Stimulated activated CD8-positive, alpha-beta memory T cell treated with anti-CD3 and anti-CD28 coated beads, Interleukin-12 subunit alpha, Interleukin-12 subunit beta, amount 100 ng/mL, for 1 hour (primary cell): ENCODE measurements around the gene FMN2.

Experiments used
- DNase-seq: peaks from one replicate; pipeline ENCODE4 v3.0.0-alpha.2; 2020; ENCODE audit warnings: low read depth

The FMN2 gene

DNA sequence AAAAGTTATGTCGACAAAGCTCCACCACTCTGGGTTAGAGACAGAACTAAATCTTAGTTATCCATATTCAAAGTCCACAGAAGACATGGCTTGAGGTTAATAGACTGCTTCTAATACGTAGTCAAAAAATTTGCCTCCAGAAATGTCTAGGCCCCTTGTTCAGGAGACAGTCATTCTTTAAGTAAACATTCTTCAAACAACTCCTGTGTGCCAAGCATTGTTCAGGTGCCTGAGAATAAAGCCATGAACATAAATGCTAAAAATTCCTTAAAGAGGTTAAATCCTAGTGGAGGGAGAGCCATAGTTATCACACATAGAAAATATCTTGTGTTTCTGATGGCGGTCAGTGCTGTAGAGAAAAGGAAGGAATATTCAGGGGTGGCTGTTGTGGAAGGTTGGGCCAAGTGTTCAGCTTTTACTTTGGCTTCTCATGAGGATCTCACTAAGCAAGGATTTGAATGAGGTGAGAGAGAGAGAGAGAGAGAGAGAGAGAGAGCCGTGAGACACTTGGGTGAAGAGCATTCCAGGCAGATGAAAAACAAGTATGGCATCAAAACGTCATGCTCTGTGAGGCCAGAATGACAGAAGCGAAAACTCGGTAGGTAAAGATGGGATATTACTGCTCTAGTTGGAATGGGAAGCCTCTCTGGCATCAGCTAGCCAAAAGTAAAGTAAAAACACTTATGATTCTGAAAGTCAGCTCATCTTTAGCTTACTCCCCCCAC is 333.2 kb downstream of the FMN2 start:
- no peak for DNase-seq

- no peak for DNase-seq
Measured at GRCh38 chr1:240426051-240426450, 334.4 kb downstream of the FMN2 start.

GRCh38 chr1:240435996-240436566 is 344.4 kb downstream of the FMN2 start:
- DNase-seq = no peak

DNA sequence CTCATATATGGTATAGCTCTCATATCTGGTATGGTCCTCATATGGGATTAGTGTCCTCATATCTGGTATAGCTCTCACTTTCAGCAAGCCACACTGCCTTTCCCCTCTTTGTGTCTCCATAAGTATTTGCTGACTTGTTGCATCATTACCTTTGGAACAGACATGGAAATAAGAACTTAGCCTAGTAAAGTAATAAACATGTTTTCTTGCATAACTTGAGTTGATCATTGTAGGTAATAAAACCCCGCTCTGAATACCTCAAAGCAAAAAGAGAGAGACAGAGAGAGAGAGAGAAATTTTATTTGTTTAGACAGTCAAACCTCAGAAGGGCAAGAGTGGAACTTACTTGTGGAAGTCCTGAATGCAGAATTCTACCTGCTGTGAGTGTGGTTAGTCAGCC is 350.0 kb downstream of the FMN2 start:
- DNase-seq = no peak

GRCh38 chr1:240445369-240445768 is 353.7 kb downstream of the FMN2 start:
- no peak for DNase-seq

DNA sequence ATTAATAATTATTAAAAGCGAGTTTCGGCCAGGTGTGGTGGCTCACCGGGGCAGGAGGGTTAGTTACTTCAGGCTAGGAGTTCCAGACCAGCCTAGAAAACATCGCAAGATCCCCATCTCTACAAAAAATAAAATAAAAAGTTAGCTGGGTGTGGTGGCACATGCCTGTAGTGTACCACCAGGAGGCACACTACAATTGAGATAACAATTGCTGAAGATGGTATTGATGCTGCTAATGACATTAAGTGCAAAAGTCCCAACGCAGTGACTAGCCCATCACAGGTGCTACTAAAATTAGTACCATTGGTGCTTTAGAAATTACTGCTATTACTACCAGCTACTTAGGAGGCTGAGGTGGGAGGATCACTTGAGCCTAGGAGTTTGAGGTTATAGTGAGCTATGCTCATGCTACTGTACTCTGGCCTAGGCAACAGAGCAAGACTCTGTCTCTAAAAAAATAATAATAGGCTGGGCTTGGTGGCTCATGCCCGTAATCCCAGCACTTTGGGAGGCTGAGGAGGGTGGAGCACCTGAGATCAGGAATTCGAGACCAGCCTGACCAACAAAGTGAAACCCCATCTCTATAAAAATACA is 363.6 kb downstream of the FMN2 start:
- no peak for DNase-seq

DNA sequence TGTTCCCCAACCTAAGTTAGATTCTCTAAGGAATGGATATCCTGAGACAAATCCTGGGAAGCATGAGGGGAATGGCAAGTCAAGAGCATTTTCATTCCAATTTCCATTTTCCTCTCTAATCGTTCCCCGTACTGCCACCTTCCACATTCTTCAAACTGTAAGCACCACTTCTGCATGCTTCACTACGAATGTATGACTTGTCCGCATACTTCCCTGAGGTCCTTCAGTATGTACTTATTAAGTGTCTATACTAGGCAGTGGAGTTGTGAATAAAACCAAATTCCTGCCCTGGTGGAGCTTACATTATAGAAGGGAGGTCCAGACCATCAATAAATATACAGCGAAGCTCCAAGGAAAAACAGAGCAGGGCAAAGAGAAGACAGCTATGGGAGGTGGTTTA is 365.5 kb downstream of the FMN2 start:
- no peak for DNase-seq

- no peak for DNase-seq
Measured at GRCh38 chr1:240462277-240462676, 370.6 kb downstream of the FMN2 start.

DNA sequence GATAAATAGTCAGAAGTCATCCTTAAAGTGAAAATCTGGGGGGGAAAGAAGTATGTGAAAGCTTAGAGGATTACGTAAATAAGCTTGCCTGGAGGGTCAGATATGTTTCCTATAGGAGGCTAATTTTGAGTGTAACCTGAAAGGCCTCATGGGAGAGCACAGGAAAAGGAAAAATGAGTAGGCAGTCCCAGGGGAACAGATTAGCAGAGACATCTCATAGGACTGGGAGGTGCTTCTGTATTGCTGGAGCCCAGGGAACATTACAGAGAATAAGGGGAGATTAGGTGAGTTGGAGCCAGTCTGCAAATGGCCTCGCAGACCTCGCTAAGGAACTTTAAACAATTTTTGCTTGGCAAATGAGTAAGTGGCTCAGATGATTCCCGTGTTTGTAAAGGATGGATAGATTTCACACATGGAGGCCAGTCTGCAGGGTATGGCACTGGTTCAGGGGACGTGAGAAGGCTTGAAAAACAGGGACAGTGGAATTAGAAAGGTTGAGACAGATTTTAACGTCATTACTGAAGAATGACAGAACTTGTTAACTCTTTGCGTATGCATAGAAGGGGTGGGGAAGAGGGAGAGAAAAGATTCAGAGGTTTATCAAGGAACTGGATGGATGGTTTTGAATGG is 371.2 kb downstream of the FMN2 start:
- DNase-seq = no peak

- no peak for DNase-seq
Measured at GRCh38 chr1:240464099-240464498, 372.4 kb downstream of the FMN2 start.

- DNase-seq = no peak
Measured at GRCh38 chr1:240465531-240465940, 373.9 kb downstream of the FMN2 start.

DNA sequence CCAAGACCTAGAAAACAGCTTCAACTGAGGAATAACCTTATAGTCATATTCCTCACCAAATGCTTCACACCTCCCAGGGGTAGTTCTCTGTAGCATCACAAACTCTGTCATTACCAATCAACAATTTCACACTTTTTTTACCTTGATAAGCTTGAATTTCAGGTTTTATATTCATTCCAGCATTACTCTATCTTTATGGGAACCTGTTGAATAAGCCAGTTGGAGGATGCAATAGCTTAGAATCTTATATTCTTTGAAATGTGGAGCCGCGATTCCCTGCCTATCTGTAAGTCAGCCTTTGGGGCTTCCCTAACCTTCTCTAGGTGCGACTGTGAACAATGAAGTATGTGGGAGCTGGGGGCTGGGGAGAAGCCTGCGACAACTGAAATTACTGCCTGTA is 374.8 kb downstream of the FMN2 start:
- no peak for DNase-seq

GRCh38 chr1:240467895-240468294 is 376.2 kb downstream of the FMN2 start:
- DNase-seq = no peak

GRCh38 chr1:240468656-240469055 is 377.0 kb downstream of the FMN2 start:
- DNase-seq = no peak

- no peak for DNase-seq
Measured at GRCh38 chr1:240474133-240474614, 382.5 kb downstream of the FMN2 start.

DNA sequence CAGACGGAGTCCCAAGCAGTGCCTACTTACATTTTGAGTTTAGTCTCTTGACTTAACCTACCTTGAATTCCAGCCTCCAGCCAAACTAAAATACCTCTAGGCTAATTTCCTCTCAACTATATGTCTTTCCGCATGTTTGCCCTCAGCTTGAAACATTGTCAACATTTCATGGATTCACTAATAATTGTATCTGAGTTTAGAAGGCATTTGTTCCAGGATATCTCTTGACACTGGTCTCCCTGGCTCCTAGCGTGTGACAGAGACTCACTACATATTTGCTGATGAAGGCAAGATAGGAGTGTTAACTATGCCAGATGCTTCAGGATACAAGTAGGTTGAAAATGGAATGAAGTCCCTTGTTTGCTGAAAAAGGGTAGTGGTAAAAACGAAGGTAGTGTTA is 384.1 kb downstream of the FMN2 start:
- no peak for DNase-seq

DNA sequence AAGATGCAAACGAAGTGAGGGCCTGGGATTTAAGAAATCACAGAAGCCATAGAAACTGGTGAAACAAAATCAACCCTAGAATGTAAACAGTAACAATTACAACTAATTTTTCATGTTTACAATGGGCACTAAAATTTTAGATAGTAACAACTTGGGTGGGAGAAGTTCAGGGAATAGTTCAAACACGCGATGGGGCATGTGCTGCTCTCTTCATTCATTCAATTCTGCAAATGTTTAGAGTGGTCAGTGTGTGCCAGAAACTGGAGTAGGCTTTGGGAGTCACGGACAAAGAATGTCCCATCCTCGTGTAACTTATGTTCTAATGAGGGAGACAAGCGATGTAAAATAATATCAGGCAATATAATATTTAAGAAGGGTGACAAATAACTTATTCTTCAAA is 386.9 kb downstream of the FMN2 start:
- DNase-seq = no peak

DNA sequence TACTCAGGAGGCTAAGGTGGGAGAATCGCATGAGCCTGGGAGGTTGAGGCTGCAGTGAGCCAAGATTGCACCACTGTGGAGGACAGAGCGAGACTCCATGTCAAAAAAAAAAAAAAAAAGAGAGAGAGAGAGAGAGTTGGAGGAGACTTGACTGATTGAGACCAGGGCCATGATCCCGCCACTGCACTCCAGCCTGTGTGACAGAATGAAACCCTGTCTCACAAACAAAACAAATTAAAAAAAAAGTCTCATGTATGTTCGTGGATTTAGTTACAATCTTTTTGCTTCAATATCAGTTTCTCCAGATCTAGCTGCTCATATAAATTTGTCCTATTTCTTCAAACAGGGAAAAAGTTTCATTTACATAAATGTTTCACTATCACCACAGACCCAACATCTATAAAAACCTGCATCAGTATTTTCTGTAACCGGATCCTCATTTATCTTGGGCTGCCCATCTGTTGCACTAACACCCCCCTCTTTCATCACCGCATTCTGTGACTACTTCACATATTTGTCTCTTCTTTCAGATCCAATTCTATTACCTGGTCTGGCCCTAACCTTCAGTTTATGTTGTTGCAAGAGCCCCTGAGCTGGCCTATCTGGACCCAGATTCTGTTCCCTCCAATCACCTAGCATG is 393.2 kb downstream of the FMN2 start:
- DNase-seq = no peak

- DNase-seq = no peak
Measured at GRCh38 chr1:240486611-240487010, 394.9 kb downstream of the FMN2 start.

DNA sequence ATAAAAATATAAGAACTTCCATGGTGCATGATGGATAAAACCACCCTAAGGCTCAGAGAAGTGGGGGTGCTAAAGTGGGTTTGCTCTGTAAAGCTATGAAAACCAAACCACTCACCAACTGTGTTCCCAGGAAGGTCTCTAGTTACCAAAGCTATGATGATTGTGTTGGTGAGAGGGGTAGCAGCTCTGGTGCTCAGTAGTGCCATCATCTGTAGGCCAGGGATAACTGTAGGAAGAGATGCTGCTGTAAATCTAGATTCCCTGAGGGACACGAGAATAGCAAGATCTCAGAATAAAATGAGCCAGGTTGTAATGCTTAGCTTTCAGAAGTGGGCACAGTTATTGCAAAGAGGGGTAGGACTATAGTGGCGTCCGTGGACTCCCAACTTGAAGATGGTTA is 395.8 kb downstream of the FMN2 start:
- DNase-seq = no peak

- DNase-seq = no peak
Measured at GRCh38 chr1:240491156-240491555, 399.5 kb downstream of the FMN2 start.

DNA sequence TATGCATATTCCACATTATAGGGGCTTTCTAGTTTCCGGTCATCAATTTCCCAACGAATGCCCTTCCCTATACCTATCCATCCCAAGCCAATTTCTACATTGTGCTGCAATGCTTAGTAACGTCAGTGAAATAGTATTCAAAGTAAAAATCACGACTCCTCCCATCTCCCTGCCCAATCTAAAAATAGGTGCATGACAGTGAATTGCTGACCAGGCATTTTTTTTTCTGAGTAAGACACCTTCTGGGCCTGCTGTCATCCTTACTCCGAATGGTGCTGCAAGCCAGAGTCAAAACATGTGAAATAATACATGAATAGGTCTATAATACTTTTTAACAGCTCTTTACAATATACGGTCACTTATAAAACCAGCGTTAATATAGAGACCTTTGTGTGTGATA is 400.1 kb downstream of the FMN2 start:
- no peak for DNase-seq
